Adrenal gland (tissue), 12 donors: ENCODE data around the gene ANKRD49. TPM values are rescaled to one million over a fixed set of nuclear protein-coding genes. Genes with fewer than 3 reads are reported as not detected.

ENCODE experiments used
- DNase-seq, 7 donors: peaks; one replicate each; pipeline ENCODE4 v3.0.0-alpha.2; 2019 to 2020
- H3K27ac ChIP-seq, 5 donors: fragments of 200-600 bp; sonication (generic) in 4 of 5; 1 replicate in 3 of 5; 2 replicates in 2 of 5; pipeline versions ENCODE4 v1.5.1 to v1.8.0; 2016 to 2020; ENCODE audit warnings: mild to moderate bottlenecking in 1 of 5
- H3K27me3 ChIP-seq: fragments of 200-600 bp; 2 replicates; pipeline ENCODE4 v1.8.0; 2021
- H3K36me3 ChIP-seq, 2 donors: fragments of 200-600 bp; replicated peaks in 1 of 2; 1 replicate in 1 of 2; 2 replicates in 1 of 2; pipeline versions ENCODE4 v1.5.1 to v1.8.0; 2018 to 2022
- H3K4me1 ChIP-seq, 2 donors: fragments of 200-600 bp; replicated peaks in 1 of 2; 1 replicate in 1 of 2; 2 replicates in 1 of 2; pipeline versions ENCODE4 v1.5.1 to v1.8.0; 2018 to 2021
- H3K4me3 ChIP-seq, 4 donors: fragments of 200-600 bp; sonication (generic) in 3 of 4; one replicate each; pipeline ENCODE4 v1.5.1; 2016 to 2018
- H3K9me3 ChIP-seq, 3 donors: fragments of 200-600 bp; sonication (generic) in 1 of 3; replicated peaks in 1 of 3; 1 replicate in 2 of 3; 2 replicates in 1 of 3; pipeline versions ENCODE4 v1.5.1 to v1.8.0; 2016 to 2021
- CTCF ChIP-seq, 6 experiments: fragments of 450-650 bp in 4 of 6; fragments of 200-600 bp in 2 of 6; sonication (generic) in 1 of 6; IDR thresholded peaks; 1 replicate in 5 of 6; 2 replicates in 1 of 6; pipeline versions ENCODE4 v1.5.1 to v1.8.0; 2016 to 2021; ENCODE audit warnings: antibody characterized with exemption in 6 of 6, mild to moderate bottlenecking in 2 of 6, moderate library complexity in 1 of 6
- POLR2A ChIP-seq, 2 donors: fragments of 450-650 bp; IDR thresholded peaks; one replicate each; pipeline ENCODE4 v1.6.1; 2017; ENCODE audit warnings: antibody characterized with exemption in 2 of 2, mild to moderate bottlenecking in 2 of 2, moderate library complexity in 1 of 2
- WGBS, 4 donors: extraction: QIAGEN DNeasy Blood & Tissue Kit in 2 of 4; methylation state at CpG; one replicate each; pipeline versions ENCODE4 v1.1.5 to v1.1.7; 2013 to 2017; 5-methylcytosine and 5-hydroxymethylcytosine counted together
- intact Hi-C, 2 donors: fragments of 100-400 bp; cut with DNase I; formaldehyde crosslinking; loops; one replicate each; pipeline versions ENCODE4 v1.14.1 to v1.15.0; 2022 to 2023
- polyA plus RNA-seq, 3 donors: library from polyadenylated mRNA; stranded (reverse); fragments of 200-250 nt in 2 of 3; fragments of 350-450 nt in 1 of 3; fragmentation: Illumina TruSeq in 1 of 3; extraction: RNeasy Lipid Tissue Mini Kit (QIAGEN cat#74804) in 1 of 3; gene quantifications; one replicate each; pipeline ENCODE4 v1.2.3, GENCODE V29; 2013 to 2014
- total RNA-seq, 9 donors: library from RNA; depleted of rRNA in 4 of 9; stranded (reverse); fragments of >200 nt in 4 of 9; fragments of 120-200 nt in 1 of 9; fragmentation: NEBNext Ultra II Directional in 1 of 9; extraction: Animal tissue kit (Norgen Biotek cat#: 25700) in 1 of 9; gene quantifications; one replicate each; pipeline versions ENCODE4 v1.1.0 to v1.2.4, GENCODE V29; 2013 to 2023
- donor health status: healthy with polysubstance abuse.
- donor health status: Bipolar disorder and iron deficiency.
- donor health status: DM: yes; HTN: yes; CAD: no.
- donor health status: DM: no; HTN: no; CAD: no.
- donor health status: DM: no; HTN: no; CAD: no.
- donor health status: DM: yes; HTN: yes; CAD: no.

Gene ANKRD49
- total and polyA plus RNA-seq, 12 donors, result 5.0 to 33.7 (median 12.4) TPM

GRCh38 chr11:94486068-94486467, 7.7 kb upstream of the ANKRD49 start:
- no peaks in the 10 kb centered on the region for H3K4me1 ChIP-seq
- DNase-seq, result no peak
- H3K27me3 ChIP-seq, result no peaks in the 10 kb centered on the region
- no peaks in the 10 kb centered on the region for H3K9me3 ChIP-seq
- intact Hi-C loops, result no loop called here
- H3K36me3 ChIP-seq, result peaks cover 0 to 21% of the 10 kb centered on the region in 2 donors
- H3K27ac ChIP-seq, result no peak overlapping the region
- no peak overlapping the region for H3K4me3 ChIP-seq
- TF ChIP-seq CTCF (IDR thresholded peaks at IDR 0.05) (no peak), POLR2A (IDR thresholded peaks at IDR 0.05) (no peak)
- 86 to 92% (median 89%) methylated on average over 1 of the region's 1 CpG for WGBS, 4 donors

- Histone ChIP-seq H3K4me3 (peak overlapping the region; percentile 51 to 91 (median 72)), H3K4me1 (peaks cover 17 to 30% of the 10 kb centered on the region in 2 donors), H3K36me3 (peaks cover 0 to 26% of the 10 kb centered on the region in 2 donors), H3K9me3 (no peaks in the 10 kb centered on the region), H3K27ac (peak overlapping the region; percentile 58 to 86 (median 79)), H3K27me3 (no peaks in the 10 kb centered on the region)
- no peak for DNase-seq
- intact Hi-C loops, result no loop called here
- TF ChIP-seq POLR2A (IDR thresholded peaks at IDR 0.05), result peak in 1 of 2 donors; percentile 21
- TF ChIP-seq CTCF (IDR thresholded peaks at IDR 0.05), result no peak
- WGBS, 4 donors, result 3 to 4% (median 3%) methylated on average over 7 to 19 of the region's 19 CpGs
Observed at GRCh38 chr11:94494126-94494680, 419 bp downstream of the ANKRD49 start.

- Histone ChIP-seq H3K27me3 (no peaks in the 10 kb centered on the region), H3K4me1 (peaks cover 2 to 8% of the 10 kb centered on the region in 2 donors), H3K27ac (no peak overlapping the region), H3K36me3 (peaks cover 0 to 37% of the 10 kb centered on the region in 2 donors), H3K9me3 (no peaks in the 10 kb centered on the region), H3K4me3 (no peak overlapping the region)
- 80 to 100% (median 88%) methylated on average over 2 of the region's 2 CpGs for WGBS, 4 donors
- intact Hi-C loops, result loop anchor here in 1 of 2 donors (10.0 kb wide), 3 partner anchors 325 to 605 kb away; no protein-coding TSS in a partner anchor
- DNase-seq, result no peak
- no peak for TF ChIP-seq CTCF (IDR thresholded peaks at IDR 0.05)
- no peak for TF ChIP-seq POLR2A (IDR thresholded peaks at IDR 0.05)
Observed at GRCh38 chr11:94500181-94500580, 6.4 kb downstream of the ANKRD49 start.

- 71 to 78% (median 75%) methylated on average over 2 of the region's 2 CpGs for WGBS, 4 donors
- no peak for DNase-seq
- intact Hi-C loops, result loop anchor here in 1 of 2 donors (10.0 kb wide), 3 partner anchors 327 to 607 kb away; no protein-coding TSS in a partner anchor
- no peaks in the 10 kb centered on the region for H3K27me3 ChIP-seq
- no peaks in the 10 kb centered on the region for H3K4me1 ChIP-seq
- no peak overlapping the region for H3K27ac ChIP-seq
- H3K36me3 ChIP-seq, result peaks cover 0 to 34% of the 10 kb centered on the region in 2 donors
- TF ChIP-seq CTCF (IDR thresholded peaks at IDR 0.05) (no peak), POLR2A (IDR thresholded peaks at IDR 0.05) (no peak)
- no peaks in the 10 kb centered on the region for H3K9me3 ChIP-seq
- no peak overlapping the region for H3K4me3 ChIP-seq
Observed at GRCh38 chr11:94501522-94501921, 7.7 kb downstream of the ANKRD49 start.
